Stomach smooth muscle (tissue), 2 donors: ENCODE measurements around the gene SLC2A9.
"Not testable (repeated sequence)": the region's sequence is repeated elsewhere in the genome, so short reads cannot be mapped to it uniquely, and the experiment has no call there.

Experiments used
- H3K27ac ChIP-seq: one replicate; pipeline ENCODE4 v1.7.0; 2013; ENCODE audit warnings: mild to moderate bottlenecking, low read length, inconsistent platforms
- H3K27me3 ChIP-seq, 2 donors: one replicate each; pipeline ENCODE4 v1.7.0; 2013; ENCODE audit warnings: low read length in 2 of 2; ENCODE audit not compliant: insufficient read depth in 2 of 2, control insufficient read depth in 1 of 2
- H3K36me3 ChIP-seq, 2 donors: one replicate each; pipeline ENCODE4 v1.7.0; 2013; ENCODE audit warnings: low read length in 2 of 2; ENCODE audit not compliant: control insufficient read depth in 2 of 2, insufficient read depth in 2 of 2
- H3K4me1 ChIP-seq: one replicate; pipeline ENCODE4 v1.7.0; 2013; ENCODE audit warnings: low read length; ENCODE audit not compliant: control insufficient read depth, insufficient read depth
- H3K4me3 ChIP-seq, 2 donors: one replicate each; pipeline ENCODE4 v1.7.0; 2013; ENCODE audit warnings: low read length in 2 of 2
- H3K9ac ChIP-seq, 2 donors: one replicate each; pipeline ENCODE4 v1.7.0; 2013; ENCODE audit warnings: low read length in 2 of 2, mild to moderate bottlenecking in 1 of 2
- H3K9me3 ChIP-seq, 2 donors: one replicate each; pipeline ENCODE4 v1.7.0; 2013; ENCODE audit warnings: low read length in 2 of 2; ENCODE audit not compliant: control insufficient read depth in 2 of 2
- donor health status: healthy.
- donor health status: Pancreatic carcinoma.

The SLC2A9 gene

DNA sequence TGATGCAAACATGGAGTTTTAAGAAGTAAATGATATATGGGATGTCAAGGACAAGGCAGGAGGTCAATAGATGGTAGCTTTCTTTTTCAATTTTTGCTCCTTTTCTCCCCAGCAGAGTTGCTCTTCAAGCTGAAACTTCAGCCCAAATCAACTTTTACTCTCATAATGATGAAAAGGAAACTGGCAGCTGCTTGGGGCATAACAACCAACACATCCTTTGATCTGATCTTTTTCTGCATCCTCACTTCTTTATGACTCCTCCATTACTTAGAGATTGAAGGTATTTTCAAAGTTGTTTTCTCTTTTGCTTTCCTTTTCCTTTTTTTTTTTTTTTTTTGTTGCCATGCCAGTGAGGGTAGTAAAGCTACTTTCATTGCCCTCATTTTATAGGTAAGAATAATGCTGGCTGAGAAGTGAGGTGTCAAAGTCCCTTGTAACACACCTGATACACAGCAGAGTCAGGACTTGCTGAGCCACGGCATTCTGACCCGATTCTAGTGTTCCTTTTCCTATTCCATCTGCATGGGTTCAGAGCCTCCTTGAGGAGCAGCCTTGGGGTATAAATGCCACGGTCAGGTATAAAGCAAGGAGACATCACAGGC, 26.9 kb downstream of the SLC2A9 start:
- Histone ChIP-seq H3K27ac (no peak overlapping the region), H3K9ac (no peak overlapping the region), H3K36me3 (no peaks in the 10 kb centered on the region)

DNA sequence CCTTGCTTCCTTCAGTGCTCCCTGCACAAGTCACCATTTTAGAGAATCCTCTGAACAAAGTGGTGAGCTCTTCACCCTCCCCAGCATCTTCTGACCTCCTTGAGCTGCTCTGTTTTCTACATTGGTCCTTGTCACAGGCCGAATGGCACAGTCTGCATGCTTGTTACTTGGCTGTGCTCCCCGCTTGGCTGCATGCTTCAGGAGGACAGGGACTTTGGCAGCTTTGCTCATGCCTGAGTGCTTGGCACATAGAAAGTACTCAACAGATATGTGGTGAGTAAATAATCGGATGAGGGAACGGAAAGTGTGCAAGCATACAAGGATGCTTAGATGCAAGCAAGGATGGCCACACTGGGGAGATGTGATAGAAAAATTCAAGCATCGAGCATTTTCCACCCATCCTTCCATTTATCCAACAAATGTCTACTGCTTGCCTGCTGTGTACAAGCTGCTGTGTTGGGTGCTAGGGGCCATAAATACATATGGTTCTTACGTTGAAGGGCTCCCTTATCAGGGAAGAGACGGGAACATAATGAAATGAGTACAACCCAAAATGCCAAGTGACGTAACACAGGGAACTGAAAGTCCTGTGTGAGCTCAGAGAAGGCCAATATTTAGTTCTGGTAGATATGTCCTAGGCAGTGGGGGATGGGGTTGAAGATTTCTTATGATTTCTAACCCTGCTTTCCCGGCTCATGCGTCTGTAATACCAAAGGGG, 31.2 kb downstream of the SLC2A9 start:
- H3K9me3 ChIP-seq = no peaks in the 10 kb centered on the region
- no peak overlapping the region for H3K9ac ChIP-seq
- no peaks in the 10 kb centered on the region for H3K27me3 ChIP-seq
- H3K4me3 ChIP-seq = no peak overlapping the region
- H3K4me1 ChIP-seq = no peaks in the 10 kb centered on the region
- H3K27ac ChIP-seq = no peak overlapping the region
- H3K36me3 ChIP-seq = peaks cover 0 to 2% of the 10 kb centered on the region in 2 donors

More for the DNA sequence above, 26.9 kb downstream of the SLC2A9 start:
- no peak overlapping the region for H3K4me3 ChIP-seq
- H3K27me3 ChIP-seq = no peaks in the 10 kb centered on the region
- H3K9me3 ChIP-seq = no peaks in the 10 kb centered on the region
- H3K4me1 ChIP-seq = peaks cover 2% of the 10 kb centered on the region

DNA sequence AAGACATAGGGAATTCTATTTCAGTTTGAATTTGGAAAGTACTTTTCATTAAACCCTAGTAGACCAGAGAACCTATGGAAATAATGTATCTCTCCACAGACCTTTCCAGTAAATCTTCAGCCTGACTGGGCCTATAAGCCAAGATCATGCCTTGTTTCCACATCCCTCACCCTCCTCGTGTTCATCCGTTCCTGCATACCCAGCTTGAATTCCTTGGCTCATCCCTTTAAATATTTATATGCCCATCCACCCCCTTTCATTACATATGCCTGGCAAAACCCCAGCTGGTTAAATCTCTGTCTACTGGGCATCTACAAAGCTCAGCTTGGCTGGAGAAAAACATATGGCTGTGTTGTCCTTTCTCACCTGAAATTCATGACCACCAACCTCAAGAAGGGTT, 32.4 kb downstream of the SLC2A9 start:
- Histone ChIP-seq H3K9me3 (no peaks in the 10 kb centered on the region), H3K27ac (no peak overlapping the region), H3K36me3 (peaks cover 0 to 2% of the 10 kb centered on the region in 2 donors), H3K4me3 (no peak overlapping the region), H3K4me1 (no peaks in the 10 kb centered on the region), H3K27me3 (no peaks in the 10 kb centered on the region), H3K9ac (no peak overlapping the region)

DNA sequence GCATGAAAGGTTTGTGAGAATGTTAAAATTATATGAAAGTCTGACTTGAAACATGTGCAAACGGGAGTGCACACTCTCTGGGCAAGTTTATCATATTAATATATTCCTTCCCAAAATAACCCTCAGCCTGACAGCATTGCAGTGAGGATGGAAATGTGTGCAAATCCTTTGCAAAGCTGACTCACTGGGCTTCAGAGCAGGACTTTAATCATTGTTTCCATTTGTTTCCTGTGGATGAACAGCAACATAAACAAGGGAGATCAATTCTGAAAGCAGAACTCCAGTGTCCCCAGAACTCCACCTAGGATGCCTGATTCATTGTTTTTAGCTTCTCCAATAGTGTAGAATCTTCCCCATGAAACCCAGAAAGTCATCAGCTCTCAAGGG, 32.9 kb downstream of the SLC2A9 start:
- Histone ChIP-seq H3K4me1 (no peaks in the 10 kb centered on the region), H3K27me3 (no peaks in the 10 kb centered on the region), H3K9ac (no peak overlapping the region), H3K9me3 (no peaks in the 10 kb centered on the region), H3K4me3 (no peak overlapping the region), H3K36me3 (peaks cover 0 to 2% of the 10 kb centered on the region in 2 donors), H3K27ac (no peak overlapping the region)

DNA sequence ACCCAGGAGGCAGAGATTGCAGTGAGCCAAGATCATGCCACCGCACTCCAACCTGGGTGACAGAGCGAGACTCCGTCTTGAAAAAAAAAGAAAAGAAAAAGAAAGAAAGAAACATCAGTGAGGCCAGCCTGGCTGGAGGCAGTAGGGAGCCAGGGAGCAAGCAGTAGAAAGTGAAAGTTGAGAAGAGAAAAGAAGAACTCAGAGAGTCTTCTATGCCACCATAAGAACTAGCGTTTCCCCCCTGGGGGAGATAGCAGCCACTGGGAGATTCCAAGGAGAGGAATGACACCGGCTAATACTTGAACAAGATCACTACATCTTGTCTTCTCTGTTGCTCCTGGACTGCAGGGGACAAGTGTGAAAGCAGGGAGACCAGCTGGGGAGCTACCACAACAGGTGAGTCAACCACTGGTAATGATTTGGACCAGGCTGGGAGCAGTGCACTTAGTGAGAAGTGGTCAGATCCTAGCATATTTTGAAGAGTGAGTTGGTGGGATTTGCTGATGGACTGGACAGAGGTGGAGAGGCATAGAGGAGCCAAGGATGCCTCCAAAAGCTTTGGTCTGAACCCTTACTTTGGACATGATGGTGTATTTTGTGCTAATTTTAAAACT, 33.4 kb downstream of the SLC2A9 start:
- H3K27me3 ChIP-seq = no peaks in the 10 kb centered on the region
- H3K4me1 ChIP-seq = no peaks in the 10 kb centered on the region
- no peak overlapping the region for H3K9ac ChIP-seq
- no peaks in the 10 kb centered on the region for H3K9me3 ChIP-seq
- H3K36me3 ChIP-seq = peaks cover 0 to 2% of the 10 kb centered on the region in 2 donors
- no peak overlapping the region for H3K4me3 ChIP-seq
- no peak overlapping the region for H3K27ac ChIP-seq

DNA sequence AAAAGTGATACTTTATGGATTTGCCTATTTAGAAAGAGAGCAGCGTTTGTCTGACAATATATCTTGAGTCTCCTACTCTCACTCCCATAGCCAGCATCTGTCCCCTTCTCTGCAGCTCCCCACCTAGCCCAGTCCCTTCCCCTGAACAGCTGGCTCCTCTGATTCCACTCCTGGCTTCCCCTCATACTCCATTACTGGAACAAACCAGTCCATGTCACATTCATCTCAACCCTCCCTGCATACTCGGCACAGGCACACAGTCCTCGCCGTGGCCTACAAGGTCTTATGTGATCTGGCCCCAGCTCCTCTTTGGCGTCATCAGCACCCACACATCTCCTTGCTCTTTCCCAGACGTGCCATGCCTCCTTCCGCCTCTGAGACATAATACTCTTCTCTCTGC, 36.7 kb downstream of the SLC2A9 start:
- Histone ChIP-seq H3K36me3 (peaks cover 0 to 2% of the 10 kb centered on the region in 2 donors), H3K27me3 (no peaks in the 10 kb centered on the region), H3K4me1 (no peaks in the 10 kb centered on the region), H3K9me3 (no peaks in the 10 kb centered on the region), H3K27ac (no peak overlapping the region), H3K9ac (no peak overlapping the region), H3K4me3 (no peak overlapping the region)

DNA sequence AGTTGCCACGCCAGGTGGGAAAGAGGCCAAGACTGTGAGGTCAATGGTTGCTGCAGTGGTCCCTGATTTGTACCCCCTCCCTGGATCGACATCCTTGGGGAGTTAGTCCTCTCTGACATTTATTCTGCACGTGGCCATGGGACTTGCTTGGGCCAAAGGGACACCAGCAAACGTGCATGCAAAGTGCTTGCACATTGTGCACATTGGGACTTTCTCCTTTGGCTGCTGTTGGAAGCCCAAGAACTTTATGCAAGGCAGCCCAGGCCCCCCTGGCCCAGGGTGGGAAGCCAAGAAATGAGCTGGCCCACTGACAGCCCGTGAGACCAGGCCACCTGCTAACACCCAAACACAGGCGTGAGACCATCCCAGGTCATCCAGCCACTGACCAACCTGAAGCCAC, 38.1 kb downstream of the SLC2A9 start:
- peaks cover 0 to 2% of the 10 kb centered on the region in 2 donors for H3K36me3 ChIP-seq
- H3K4me3 ChIP-seq = no peak overlapping the region
- no peak overlapping the region for H3K27ac ChIP-seq
- H3K27me3 ChIP-seq = no peaks in the 10 kb centered on the region
- H3K9ac ChIP-seq = no peak overlapping the region
- H3K9me3 ChIP-seq = no peaks in the 10 kb centered on the region
- no peaks in the 10 kb centered on the region for H3K4me1 ChIP-seq

DNA sequence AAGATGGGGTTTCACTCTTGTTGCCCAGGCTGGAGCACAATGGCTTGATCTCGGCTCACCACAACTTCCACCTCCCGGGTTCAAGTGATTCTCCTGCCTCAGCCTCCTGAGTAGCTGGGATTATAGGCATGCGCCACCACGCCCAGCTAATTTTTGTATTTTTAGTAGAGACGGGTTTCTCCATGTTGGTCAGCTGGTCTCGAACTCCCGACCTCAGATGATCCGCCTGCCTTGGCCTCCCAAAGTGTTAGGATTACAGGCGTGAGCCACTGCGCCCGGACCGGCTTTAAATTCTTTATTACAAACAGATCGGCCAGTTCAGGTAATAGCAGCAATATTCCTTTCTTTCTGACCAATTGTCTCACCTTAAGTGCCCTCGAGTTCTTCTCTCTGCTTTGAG, 39.4 kb downstream of the SLC2A9 start:
- H3K27ac ChIP-seq, H3K27me3 ChIP-seq, H3K4me1 ChIP-seq, H3K9me3 ChIP-seq, H3K36me3 ChIP-seq, H3K9ac ChIP-seq, H3K4me3 ChIP-seq: not testable (repeated sequence)

DNA sequence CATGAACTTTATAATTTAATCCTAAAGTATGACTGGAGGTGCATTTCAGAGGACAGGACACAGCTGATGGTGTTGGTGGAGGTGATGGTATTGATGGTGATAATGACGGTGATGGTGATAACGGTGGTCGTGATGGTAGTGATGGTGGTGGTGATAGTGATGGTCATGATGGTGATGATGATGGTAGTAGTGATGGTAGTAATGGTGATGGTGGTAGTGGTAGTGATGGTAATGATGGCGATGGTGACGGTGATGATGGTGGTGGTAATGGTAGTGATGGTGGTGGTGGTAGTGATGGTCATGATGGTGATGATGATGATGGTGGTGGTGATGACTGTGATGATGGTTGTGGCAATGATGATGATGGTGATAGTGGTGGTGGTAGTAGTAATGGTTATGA, 40.4 kb downstream of the SLC2A9 start:
- no peak overlapping the region for H3K9ac ChIP-seq
- no peaks in the 10 kb centered on the region for H3K4me1 ChIP-seq
- no peaks in the 10 kb centered on the region for H3K27me3 ChIP-seq
- no peak overlapping the region for H3K27ac ChIP-seq
- no peak overlapping the region for H3K4me3 ChIP-seq
- peaks cover 0 to 2% of the 10 kb centered on the region in 2 donors for H3K36me3 ChIP-seq
- no peaks in the 10 kb centered on the region for H3K9me3 ChIP-seq

DNA sequence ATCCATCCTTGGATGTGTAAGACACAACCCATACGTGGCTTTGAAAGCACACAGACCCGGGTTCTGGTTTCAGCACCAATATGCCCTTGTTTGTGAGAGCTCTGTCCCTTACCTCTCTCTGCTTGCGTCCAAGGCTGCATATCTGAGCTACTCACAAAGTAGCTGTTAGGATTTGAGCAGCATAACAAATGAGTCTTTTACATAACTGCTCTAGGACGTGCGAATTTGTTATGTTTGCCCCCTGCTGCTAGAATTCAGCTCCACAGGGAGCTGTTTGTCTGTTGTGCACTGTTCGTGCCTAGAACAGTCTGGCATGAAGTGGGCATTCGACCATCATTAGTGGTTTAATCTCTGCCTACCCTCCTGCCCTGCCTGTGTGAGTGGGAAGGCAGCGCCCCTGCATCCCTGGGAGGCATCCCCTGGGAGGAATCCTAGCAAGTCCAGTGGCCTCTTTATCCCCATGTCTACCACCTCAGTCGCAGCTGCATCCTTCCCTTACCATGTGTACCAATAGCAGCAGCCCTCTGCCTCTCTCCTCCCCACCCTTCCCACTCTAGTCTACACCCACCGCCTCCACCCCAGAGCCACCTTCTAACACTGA, 42.1 kb downstream of the SLC2A9 start:
- no peak overlapping the region for H3K9ac ChIP-seq
- H3K4me1 ChIP-seq = no peaks in the 10 kb centered on the region
- H3K27ac ChIP-seq = no peak overlapping the region
- no peaks in the 10 kb centered on the region for H3K9me3 ChIP-seq
- no peaks in the 10 kb centered on the region for H3K36me3 ChIP-seq
- H3K4me3 ChIP-seq = no peak overlapping the region
- H3K27me3 ChIP-seq = no peaks in the 10 kb centered on the region
